Coronary artery (tissue), 2 donors: ENCODE results near the gene KCNMB4.

Experiments
- DNase-seq: peaks from one replicate; pipeline ENCODE4 v3.0.0-alpha.2; 2017; ENCODE audit warnings: low spot score
- H3K27ac ChIP-seq, 2 donors: fragments of 200-600 bp; sonication (generic); one replicate each; pipeline ENCODE4 v1.5.1; 2016 to 2019
- H3K4me3 ChIP-seq: fragments of 200-600 bp; sonication (generic); 2 replicates; pipeline ENCODE4 v1.5.1; 2016; ENCODE audit warnings: mild to moderate bottlenecking, moderate library complexity
- TF ChIP-seq, protein P1 (sequence below): fragments of 200-600 bp; sonication (generic); IDR thresholded peaks from one replicate; pipeline ENCODE4 v1.5.1; 2019; ENCODE audit warnings: antibody characterized with exemption

KCNMB4 gene

DNA sequence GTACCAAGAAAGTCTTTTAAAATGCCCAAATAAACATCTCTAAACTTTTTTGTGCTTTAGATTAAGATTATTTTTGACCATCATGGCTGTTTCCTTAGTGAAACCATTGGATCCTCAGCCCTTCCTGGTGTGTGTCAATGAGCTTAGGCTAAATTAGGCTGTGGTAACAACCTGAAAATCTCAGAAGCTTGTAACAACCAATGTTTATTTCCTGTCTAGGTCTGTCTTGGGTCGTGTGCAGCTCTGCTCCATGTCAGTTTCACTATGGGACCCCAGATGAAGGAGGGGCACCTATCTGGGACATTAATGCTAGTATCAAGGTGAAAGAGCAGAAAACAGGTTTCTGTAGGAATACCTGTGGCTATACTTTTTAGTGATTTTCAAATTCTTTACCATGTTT is 49.9 kb downstream of the KCNMB4 start:
- H3K27ac ChIP-seq: no peak overlapping the region
- H3K4me3 ChIP-seq: no peak overlapping the region
- no peak for DNase-seq
- TF ChIP-seq, protein P1, sequence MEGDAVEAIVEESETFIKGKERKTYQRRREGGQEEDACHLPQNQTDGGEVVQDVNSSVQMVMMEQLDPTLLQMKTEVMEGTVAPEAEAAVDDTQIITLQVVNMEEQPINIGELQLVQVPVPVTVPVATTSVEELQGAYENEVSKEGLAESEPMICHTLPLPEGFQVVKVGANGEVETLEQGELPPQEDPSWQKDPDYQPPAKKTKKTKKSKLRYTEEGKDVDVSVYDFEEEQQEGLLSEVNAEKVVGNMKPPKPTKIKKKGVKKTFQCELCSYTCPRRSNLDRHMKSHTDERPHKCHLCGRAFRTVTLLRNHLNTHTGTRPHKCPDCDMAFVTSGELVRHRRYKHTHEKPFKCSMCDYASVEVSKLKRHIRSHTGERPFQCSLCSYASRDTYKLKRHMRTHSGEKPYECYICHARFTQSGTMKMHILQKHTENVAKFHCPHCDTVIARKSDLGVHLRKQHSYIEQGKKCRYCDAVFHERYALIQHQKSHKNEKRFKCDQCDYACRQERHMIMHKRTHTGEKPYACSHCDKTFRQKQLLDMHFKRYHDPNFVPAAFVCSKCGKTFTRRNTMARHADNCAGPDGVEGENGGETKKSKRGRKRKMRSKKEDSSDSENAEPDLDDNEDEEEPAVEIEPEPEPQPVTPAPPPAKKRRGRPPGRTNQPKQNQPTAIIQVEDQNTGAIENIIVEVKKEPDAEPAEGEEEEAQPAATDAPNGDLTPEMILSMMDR: no peak

DNA sequence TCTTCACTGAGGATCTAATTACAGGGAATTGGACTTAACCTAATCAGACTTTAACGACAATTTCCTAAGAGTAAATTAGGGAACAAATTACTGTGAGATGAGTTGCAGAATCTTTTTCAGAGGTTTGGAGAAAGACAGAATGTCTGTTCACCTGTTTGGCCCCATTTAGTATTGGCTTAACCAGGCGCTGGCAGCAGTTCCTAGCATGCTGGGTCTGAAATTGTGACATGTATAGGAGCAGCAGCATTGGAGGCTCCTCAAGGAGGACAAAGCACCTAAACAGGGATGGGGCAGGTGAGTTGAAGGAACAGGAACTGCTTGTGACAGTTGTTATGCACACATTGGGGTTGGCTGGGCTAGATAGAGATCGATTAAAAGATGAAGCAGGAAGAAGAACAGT is 51.0 kb downstream of the KCNMB4 start:
- Histone ChIP-seq H3K27ac (no peak overlapping the region), H3K4me3 (no peak overlapping the region)
- DNase-seq: no peak
- TF ChIP-seq, protein P1: no peak

DNA sequence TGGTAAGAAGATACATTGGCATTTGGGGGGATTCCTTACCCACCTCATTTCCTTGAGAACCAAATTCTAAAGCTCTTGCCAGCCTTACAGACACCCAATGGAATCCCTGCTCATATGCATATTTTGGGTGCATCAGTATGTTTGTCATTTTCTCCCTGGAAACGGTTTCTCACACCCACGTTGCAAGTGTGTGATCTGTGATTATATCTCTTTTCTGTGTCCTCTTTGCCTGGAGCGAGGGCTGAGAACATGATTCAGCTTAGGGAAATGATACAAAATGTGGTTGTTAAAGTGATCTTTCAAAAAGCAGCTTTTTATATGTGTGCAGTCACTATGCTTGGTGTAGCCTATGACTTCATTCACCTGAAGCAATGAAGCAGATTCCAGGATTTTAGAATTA is 52.0 kb downstream of the KCNMB4 start:
- Histone ChIP-seq H3K27ac (no peak overlapping the region), H3K4me3 (no peak overlapping the region)
- TF ChIP-seq, protein P1: no peak
- no peak for DNase-seq

DNA sequence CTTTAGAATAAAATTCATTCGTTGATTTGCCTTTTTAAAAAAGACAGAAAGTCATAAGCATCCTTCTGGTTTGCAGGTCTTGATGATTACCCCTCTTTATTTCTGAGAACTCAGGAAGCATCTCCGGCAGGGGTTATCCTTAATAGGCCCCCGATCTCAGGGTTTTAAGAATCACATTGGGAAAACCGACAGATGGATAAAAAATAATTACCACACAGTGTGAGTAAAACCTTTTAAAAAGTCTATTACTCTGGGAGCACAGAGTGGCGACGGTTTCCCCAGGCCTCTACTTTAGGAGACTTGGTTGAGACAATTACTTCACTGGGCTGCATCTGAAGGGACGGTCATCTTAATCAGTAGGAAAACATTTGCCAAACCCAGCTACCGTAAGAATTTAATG is 56.5 kb downstream of the KCNMB4 start:
- H3K4me3 ChIP-seq: no peak overlapping the region
- no peak for DNase-seq

DNA sequence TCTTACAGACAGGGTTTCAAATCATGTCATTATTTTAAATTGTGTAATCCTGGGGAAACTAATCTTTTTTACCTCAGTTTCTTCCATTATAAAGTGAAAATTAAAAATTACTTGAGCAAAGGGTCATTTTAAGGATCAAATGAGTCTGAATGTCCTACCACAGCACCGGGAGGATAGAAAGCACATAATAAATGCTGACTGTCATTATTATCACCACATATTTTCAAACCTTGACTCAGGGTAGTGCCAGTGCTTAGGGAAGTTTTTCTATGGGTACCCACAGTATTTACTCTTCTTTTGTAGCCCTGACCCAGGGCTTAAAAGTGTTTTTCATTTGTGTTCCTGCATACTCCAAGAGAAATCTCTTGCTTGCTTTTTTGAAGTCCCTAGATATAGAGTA is 60.5 kb downstream of the KCNMB4 start:
- no peak for DNase-seq
- Histone ChIP-seq H3K27ac (no peak overlapping the region), H3K4me3 (no peak overlapping the region)
- TF ChIP-seq, protein P1: no peak

More for the DNA sequence above, 56.5 kb downstream of the KCNMB4 start:
- no peak overlapping the region for H3K27ac ChIP-seq
- TF ChIP-seq, protein P1: no peak

DNA sequence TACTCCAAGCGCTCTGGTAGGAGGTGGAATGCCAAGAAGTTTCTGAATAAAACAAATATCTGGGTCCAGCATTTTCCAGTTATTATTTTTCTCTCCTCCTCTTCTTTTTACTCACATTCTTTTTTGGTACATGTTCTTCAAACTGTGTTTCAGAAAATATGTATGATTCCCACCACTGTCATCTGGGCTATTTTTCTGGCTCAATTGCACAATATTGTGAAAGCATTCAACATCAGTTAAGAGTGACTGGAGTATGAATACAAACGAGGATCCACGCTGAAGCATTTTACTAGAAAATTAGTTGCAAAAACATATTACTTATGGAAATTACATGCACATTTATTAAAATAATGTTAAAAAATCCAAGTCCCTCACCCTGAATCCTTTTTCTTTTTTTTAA is 61.5 kb downstream of the KCNMB4 start:
- H3K4me3 ChIP-seq: no peak overlapping the region
- DNase-seq: no peak
- H3K27ac ChIP-seq: no peak overlapping the region
- TF ChIP-seq, protein P1: no peak

DNA sequence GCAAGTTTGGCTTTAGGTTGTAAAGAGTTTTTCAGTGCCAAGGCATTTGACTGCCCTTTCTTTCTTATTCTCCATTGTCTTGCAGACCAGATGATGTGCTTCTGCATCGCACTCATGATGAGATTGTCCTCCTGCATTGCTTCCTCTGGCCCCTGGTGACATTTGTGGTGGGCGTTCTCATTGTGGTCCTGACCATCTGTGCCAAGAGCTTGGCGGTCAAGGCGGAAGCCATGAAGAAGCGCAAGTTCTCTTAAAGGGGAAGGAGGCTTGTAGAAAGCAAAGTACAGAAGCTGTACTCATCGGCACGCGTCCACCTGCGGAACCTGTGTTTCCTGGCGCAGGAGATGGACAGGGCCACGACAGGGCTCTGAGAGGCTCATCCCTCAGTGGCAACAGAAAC is 64.3 kb downstream of the KCNMB4 start:
- H3K27ac ChIP-seq: no peak overlapping the region
- TF ChIP-seq, protein P1: no peak
- no peak for DNase-seq
- H3K4me3 ChIP-seq: no peak overlapping the region
